IMR-90 (cell line): ENCODE data around the gene UTF1. TPM values are rescaled to one million over a fixed set of nuclear protein-coding genes. Genes with fewer than 3 reads are reported as not detected.

Experiments used
- ATAC-seq: fragments of 200-7000 bp; cut with Tn5 transposase; 2 replicates; pipeline ENCODE4 v1.9.1; 2020; ENCODE audit warnings: low read depth, mild to moderate bottlenecking, moderate library complexity
- BruUV-seq: library from RNA; stranded (reverse); fragments of 400-500 nt; replicated peaks from 2 replicates; lab custom pipeline; 2021; lab: Mats Ljungman, UMichigan
- CTCF ChIA-PET: fragments of 300-600 bp; formaldehyde crosslinking; extraction: SDS; loops from one replicate; lab custom pipeline; 2021; ENCODE audit warnings: antibody characterized with exemption; lab: Yijun Ruan, JAX
- POLR2A ChIA-PET: fragments of 300-600 bp; sonication (Branson Sonifier 250); formaldehyde crosslinking; loops from one replicate; lab custom pipeline; 2022; ENCODE audit warnings: antibody characterized with exemption; ENCODE audit not compliant: unreplicated experiment; lab: Charles Lee
- DNase-seq: peaks from one replicate; pipeline ENCODE4 v3.0.0; 2013
- H2AFZ ChIP-seq: replicated peaks from 2 replicates; pipeline ENCODE3; 2013; ENCODE audit warnings: low read length, mild to moderate bottlenecking; ENCODE audit not compliant: poor library complexity
- H2AK5ac ChIP-seq: 2 replicates; pipeline ENCODE4 v1.6.1; 2013; ENCODE audit warnings: low read depth, low read length, inconsistent platforms
- H2AK9ac ChIP-seq: replicated peaks from 2 replicates; pipeline ENCODE3; 2013; ENCODE audit warnings: mild to moderate bottlenecking, low read depth, low read length, moderate library complexity; ENCODE audit not compliant: poor library complexity
- H2BK120ac ChIP-seq: 2 replicates; pipeline ENCODE4 v1.6.1; 2013; ENCODE audit warnings: low read depth, low read length, inconsistent platforms
- H2BK15ac ChIP-seq: 3 replicates; pipeline ENCODE4 v1.6.1; 2013; ENCODE audit warnings: low read depth, low read length, inconsistent platforms
- H2BK20ac ChIP-seq: 2 replicates; pipeline ENCODE4 v1.6.1; 2013; ENCODE audit warnings: low read depth, mild to moderate bottlenecking, inconsistent platforms, low read length, moderate library complexity
- H2BK5ac ChIP-seq: 2 replicates; pipeline ENCODE4 v1.6.1; 2013; ENCODE audit warnings: mild to moderate bottlenecking, low read depth, low read length, inconsistent platforms; ENCODE audit not compliant: poor library complexity, severe bottlenecking
- H3K14ac ChIP-seq: replicated peaks from 2 replicates; pipeline ENCODE4 v1.6.1; 2013; ENCODE audit warnings: low read depth, low read length, inconsistent platforms
- H3K18ac ChIP-seq: 2 replicates; pipeline ENCODE4 v1.6.1; 2013; ENCODE audit warnings: low read depth, low read length, control low read depth
- H3K23ac ChIP-seq: 2 replicates; pipeline ENCODE4 v1.6.1; 2013; ENCODE audit warnings: low read depth, low read length, inconsistent platforms
- H3K27ac ChIP-seq: 2 replicates; pipeline ENCODE4 v1.5.1; 2013; ENCODE audit warnings: mild to moderate bottlenecking, control low read depth, low read length; ENCODE audit not compliant: insufficient read depth
- H3K27me3 ChIP-seq: 2 replicates; pipeline ENCODE4 v1.6.1; 2013; ENCODE audit warnings: low read length; ENCODE audit not compliant: control insufficient read depth, insufficient read depth
- H3K36me3 ChIP-seq: 2 replicates; pipeline ENCODE4 v1.6.1; 2013; ENCODE audit warnings: low read length, mixed read lengths; ENCODE audit not compliant: control insufficient read depth, insufficient read depth
- H3K4ac ChIP-seq: 2 replicates; pipeline ENCODE4 v1.6.1; 2013; ENCODE audit warnings: low read depth, low read length, inconsistent platforms
- H3K4me1 ChIP-seq: 2 replicates; pipeline ENCODE4 v1.6.1; 2013; ENCODE audit warnings: low read length, mixed read lengths; ENCODE audit not compliant: control insufficient read depth, insufficient read depth
- H3K4me2 ChIP-seq: 2 replicates; pipeline ENCODE4 v1.6.1; 2013; ENCODE audit warnings: low read depth, mild to moderate bottlenecking, control low read depth, low read length, moderate library complexity
- H3K4me3 ChIP-seq: 2 replicates; pipeline ENCODE4 v1.5.1; 2013; ENCODE audit warnings: low read depth, mild to moderate bottlenecking, control low read depth, low read length, moderate library complexity; ENCODE audit not compliant: insufficient read depth
- H3K56ac ChIP-seq: 2 replicates; pipeline ENCODE4 v1.6.1; 2013; ENCODE audit warnings: low read length, inconsistent platforms; ENCODE audit not compliant: insufficient read depth; ENCODE audit errors: extremely low read depth
- H3K79me1 ChIP-seq, 2 experiments: 2 replicates each; pipeline ENCODE4 v1.6.1; 2013; ENCODE audit warnings: low read length in 2 of 2, inconsistent platforms in 1 of 2, low read depth in 1 of 2
- H3K9ac ChIP-seq: 2 replicates; pipeline ENCODE4 v1.6.1; 2013; ENCODE audit warnings: low read depth, low read length, control low read depth
- H3K9me1 ChIP-seq: 2 replicates; pipeline ENCODE4 v1.6.1; 2013; ENCODE audit warnings: low read length, inconsistent platforms; ENCODE audit not compliant: insufficient read depth
- H3K9me3 ChIP-seq: 2 replicates; pipeline ENCODE4 v1.6.1; 2013; ENCODE audit warnings: low read length; ENCODE audit not compliant: control insufficient read depth, insufficient read depth
- H4K20me1 ChIP-seq: 2 replicates; pipeline ENCODE4 v1.6.1; 2013; ENCODE audit warnings: low read length, inconsistent platforms; ENCODE audit not compliant: insufficient read depth
- H4K5ac ChIP-seq: 2 replicates; pipeline ENCODE4 v1.6.1; 2013; ENCODE audit warnings: mild to moderate bottlenecking, low read depth, low read length, control low read depth
- H4K8ac ChIP-seq, 2 experiments: 2 replicates each; pipeline ENCODE4 v1.6.1; 2013; ENCODE audit warnings: low read depth in 2 of 2, low read length in 2 of 2, control low read depth in 1 of 2, inconsistent platforms in 1 of 2
- H4K91ac ChIP-seq: 2 replicates; pipeline ENCODE4 v1.6.1; 2013; ENCODE audit warnings: low read depth, low read length, inconsistent platforms; ENCODE audit not compliant: insufficient read depth
- BHLHE40 ChIP-seq: fragments of 150-350 bp; IDR thresholded peaks from 2 replicates; pipeline ENCODE4 v1.6.1; 2016; ENCODE audit warnings: mild to moderate bottlenecking, low read depth, low read length
- CEBPB ChIP-seq: IDR thresholded peaks from 2 replicates; pipeline ENCODE4 v1.6.1; 2012; ENCODE audit warnings: low read depth, low read length, improper control_type of control experiment
- CHD1 ChIP-seq: IDR thresholded peaks from 2 replicates; pipeline ENCODE4 v1.6.1; 2012; ENCODE audit warnings: low read depth, low read length, improper control_type of control experiment
- CTCF ChIP-seq: conservative IDR thresholded peaks from 2 replicates; pipeline ENCODE4 v1.5.1; 2012; ENCODE audit warnings: mild to moderate bottlenecking, low read depth, low read length, improper control_type of control experiment
- FOS ChIP-seq: fragments of 150-350 bp; IDR thresholded peaks from 2 replicates; pipeline ENCODE4 v1.6.1; 2016; ENCODE audit warnings: low read depth, low read length
- MAFK ChIP-seq: IDR thresholded peaks from 2 replicates; pipeline ENCODE4 v1.6.1; 2012; ENCODE audit warnings: low read depth, low read length, improper control_type of control experiment
- MAZ ChIP-seq: IDR thresholded peaks from 2 replicates; pipeline ENCODE4 v1.6.1; 2012; ENCODE audit warnings: low read depth, mild to moderate bottlenecking, low read length, improper control_type of control experiment, moderate library complexity, borderline replicate concordance
- MXI1 ChIP-seq: IDR thresholded peaks from 2 replicates; pipeline ENCODE4 v1.6.1; 2012; ENCODE audit warnings: low read depth, mild to moderate bottlenecking, low read length, moderate library complexity, borderline replicate concordance
- NFE2L2 ChIP-seq: fragments of 150-350 bp; IDR thresholded peaks from 2 replicates; pipeline ENCODE4 v1.6.1; 2016; ENCODE audit warnings: low read depth, mild to moderate bottlenecking, low read length
- RAD21 ChIP-seq: IDR thresholded peaks from 2 replicates; pipeline ENCODE4 v1.6.1; 2012; ENCODE audit warnings: low read length, improper control_type of control experiment
- RCOR1 ChIP-seq: IDR thresholded peaks from 2 replicates; pipeline ENCODE4 v1.6.1; 2012; ENCODE audit warnings: mild to moderate bottlenecking, low read length, improper control_type of control experiment; ENCODE audit not compliant: insufficient replicate concordance
- RFX5 ChIP-seq: IDR thresholded peaks from 2 replicates; pipeline ENCODE4 v1.8.0; 2012; ENCODE audit warnings: low read depth, mild to moderate bottlenecking, low read length, moderate library complexity
- WGBS, 2 experiments: methylation state at CpG; one replicate each; pipeline versions ENCODE4 v1.1.5 to v1.1.7; 2013; ENCODE audit warnings: missing lambda C conversion rate in 2 of 2; ENCODE audit not compliant: insufficient read length in 1 of 2; ENCODE audit errors: extremely low coverage in 2 of 2; 5-methylcytosine and 5-hydroxymethylcytosine counted together
- dilution Hi-C: fragments of 300-500 bp; cut with HindIII; formaldehyde crosslinking; loops from one replicate; pipeline ENCODE4 v1.14.3; 2018; ENCODE audit warnings: low sequenced_read_pairs; ENCODE audit not compliant: unreplicated experiment
- in situ Hi-C: fragments of 300-500 bp; cut with MboI; formaldehyde crosslinking; loops from 3 replicates; pipeline ENCODE4 v1.14.3; 2019; ENCODE audit warnings: low sequenced_read_pairs, inconsistent platforms, mixed read lengths
- intact Hi-C: fragments of 100-400 bp; cut with micrococcal nuclease; formaldehyde crosslinking; loops from 2 replicates; pipeline ENCODE4 v1.10.0; 2022
- polyA plus RNA-seq, 3 experiments: library from polyadenylated mRNA; depleted of rRNA; stranded (reverse); fragments of >200 nt; gene quantifications; 2 replicates each; pipeline ENCODE4 v1.2.3, GENCODE V29; 2012; ENCODE audit warnings: low replicate concordance in 1 of 3
- total RNA-seq: library from RNA; depleted of rRNA; stranded (reverse); fragments of >200 nt; gene quantifications from 2 replicates; pipeline ENCODE4 v1.2.3, GENCODE V29; 2012
- TF ChIP-seq, protein P1 (sequence below): fragments of 150-350 bp; IDR thresholded peaks from 2 replicates; pipeline ENCODE4 v1.6.1; 2016; ENCODE audit warnings: low read depth, mild to moderate bottlenecking, low read length, moderate library complexity, borderline replicate concordance

The UTF1 gene
- total and polyA plus RNA-seq, 2 of the 4 experiments (the other 2 are of a cell fraction): not detected

- BruUV-seq: no TSS peak
- Histone ChIP-seq H3K27ac (no peak overlapping the region), H3K18ac (no peak overlapping the region), H3K9me3 (no peaks in the 10 kb centered on the region), H3K14ac (no peak overlapping the region), H3K79me1 (no peaks in the 10 kb centered on the region), H3K4ac (no peak overlapping the region), H3K4me1 (no peaks in the 10 kb centered on the region), H4K20me1 (no peaks in the 10 kb centered on the region; the same call in 1 of the 2 replicates), H3K56ac (no peak overlapping the region), H4K8ac (no peak overlapping the region), H2AK9ac (no peak overlapping the region), H2BK15ac (no peak overlapping the region), H2AFZ (no peak overlapping the region), H2BK5ac (no peak overlapping the region), H3K36me3 (no peaks in the 10 kb centered on the region), H4K5ac (no peak overlapping the region), H4K91ac (no peak overlapping the region), H2BK20ac (no peak overlapping the region), H2AK5ac (no peak overlapping the region), H3K27me3 (peaks cover 33% of the 10 kb centered on the region), H2BK120ac (no peak overlapping the region), H3K4me2 (no peak overlapping the region), H3K23ac (no peak overlapping the region), H3K9me1 (peaks cover 4% of the 10 kb centered on the region), H3K4me3 (no peak overlapping the region), H3K9ac (no peak overlapping the region)
- ATAC-seq: no peak
- intact Hi-C loops: no loop called here
- ChIA-PET POLR2A (no interaction called here), CTCF (no interaction called here)
- no peak for TF ChIP-seq MAZ
- TF ChIP-seq, protein P1, sequence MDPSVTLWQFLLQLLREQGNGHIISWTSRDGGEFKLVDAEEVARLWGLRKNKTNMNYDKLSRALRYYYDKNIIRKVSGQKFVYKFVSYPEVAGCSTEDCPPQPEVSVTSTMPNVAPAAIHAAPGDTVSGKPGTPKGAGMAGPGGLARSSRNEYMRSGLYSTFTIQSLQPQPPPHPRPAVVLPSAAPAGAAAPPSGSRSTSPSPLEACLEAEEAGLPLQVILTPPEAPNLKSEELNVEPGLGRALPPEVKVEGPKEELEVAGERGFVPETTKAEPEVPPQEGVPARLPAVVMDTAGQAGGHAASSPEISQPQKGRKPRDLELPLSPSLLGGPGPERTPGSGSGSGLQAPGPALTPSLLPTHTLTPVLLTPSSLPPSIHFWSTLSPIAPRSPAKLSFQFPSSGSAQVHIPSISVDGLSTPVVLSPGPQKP: no peak
- no peak for TF ChIP-seq RAD21
- no peak for TF ChIP-seq BHLHE40
- no peak for TF ChIP-seq RFX5
- no peak for TF ChIP-seq MAFK
- TF ChIP-seq CTCF: no peak
- no peak for TF ChIP-seq RCOR1
- no peak for TF ChIP-seq MXI1
- TF ChIP-seq NFE2L2: no peak
- no peak for TF ChIP-seq FOS
- no peak for TF ChIP-seq CEBPB
- TF ChIP-seq CHD1: no peak
- no peak for DNase-seq
- dilution Hi-C loops: no loop called here
- WGBS, 2 experiments: 54% methylated on average over 9 of the region's 14 CpGs; no CpG with 5 or more reads in 1 of the 2 experiments
- in situ Hi-C loops: no loop called here
These were observed 13.6 kb downstream of the UTF1 start for GRCh38 chr10:133243593-133243992.
